Suprapubic skin (tissue), 4 donors: ENCODE results near the gene DPP10.

ENCODE experiments used
- POLR2A ChIP-seq, 2 donors: fragments of 450-650 bp; IDR thresholded peaks; one replicate each; pipeline ENCODE4 v1.6.1; 2017; ENCODE audit warnings: antibody characterized with exemption in 2 of 2, mild to moderate bottlenecking in 2 of 2, moderate library complexity in 2 of 2
- POLR2AphosphoS5 ChIP-seq, 3 donors: sonication (generic); formaldehyde crosslinking; IDR thresholded peaks; one replicate each; pipeline ENCODE4 v1.6.1; 2017; ENCODE audit warnings: antibody characterized with exemption in 3 of 3
- TF ChIP-seq, protein P1 (sequence below), 2 donors: fragments of 200-600 bp in 1 of 2; fragments of 450-650 bp in 1 of 2; sonication (generic) in 1 of 2; IDR thresholded peaks; one replicate each; pipeline ENCODE4 v1.5.1; 2016 to 2019; ENCODE audit warnings: antibody characterized with exemption in 2 of 2, mild to moderate bottlenecking in 1 of 2, moderate library complexity in 1 of 2

DNA sequence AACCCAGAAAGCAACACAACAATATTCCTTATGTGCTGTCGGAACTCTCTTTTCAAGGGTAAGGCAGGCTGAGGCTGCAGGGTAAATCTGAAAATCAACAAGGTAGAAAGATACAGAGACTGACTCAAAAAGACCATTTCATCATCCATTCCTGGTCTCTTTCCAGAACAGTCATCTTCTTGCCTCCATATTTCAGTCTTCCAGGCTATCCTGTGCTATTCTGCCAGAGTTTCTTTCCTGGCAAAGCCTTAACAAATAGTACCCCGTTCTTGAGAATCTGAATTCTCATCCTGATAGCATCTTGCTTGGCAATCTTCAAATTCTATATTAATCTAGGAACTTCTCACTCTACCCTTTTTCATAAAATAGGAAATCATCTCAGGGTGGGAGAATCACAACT, 15.5 kb downstream of the DPP10 start:
- TF ChIP-seq, protein P1, sequence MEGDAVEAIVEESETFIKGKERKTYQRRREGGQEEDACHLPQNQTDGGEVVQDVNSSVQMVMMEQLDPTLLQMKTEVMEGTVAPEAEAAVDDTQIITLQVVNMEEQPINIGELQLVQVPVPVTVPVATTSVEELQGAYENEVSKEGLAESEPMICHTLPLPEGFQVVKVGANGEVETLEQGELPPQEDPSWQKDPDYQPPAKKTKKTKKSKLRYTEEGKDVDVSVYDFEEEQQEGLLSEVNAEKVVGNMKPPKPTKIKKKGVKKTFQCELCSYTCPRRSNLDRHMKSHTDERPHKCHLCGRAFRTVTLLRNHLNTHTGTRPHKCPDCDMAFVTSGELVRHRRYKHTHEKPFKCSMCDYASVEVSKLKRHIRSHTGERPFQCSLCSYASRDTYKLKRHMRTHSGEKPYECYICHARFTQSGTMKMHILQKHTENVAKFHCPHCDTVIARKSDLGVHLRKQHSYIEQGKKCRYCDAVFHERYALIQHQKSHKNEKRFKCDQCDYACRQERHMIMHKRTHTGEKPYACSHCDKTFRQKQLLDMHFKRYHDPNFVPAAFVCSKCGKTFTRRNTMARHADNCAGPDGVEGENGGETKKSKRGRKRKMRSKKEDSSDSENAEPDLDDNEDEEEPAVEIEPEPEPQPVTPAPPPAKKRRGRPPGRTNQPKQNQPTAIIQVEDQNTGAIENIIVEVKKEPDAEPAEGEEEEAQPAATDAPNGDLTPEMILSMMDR (IDR thresholded peaks at IDR 0.05) = no peak
- TF ChIP-seq POLR2A (IDR thresholded peaks at IDR 0.05) = no peak
- TF ChIP-seq POLR2AphosphoS5 (IDR thresholded peaks at IDR 0.05) = no peak
